ENCODE results near the gene GLYATL2. TPM values are rescaled to one million over a fixed set of nuclear protein-coding genes. Genes with fewer than 3 reads are reported as not detected.

The GLYATL2 gene
- total RNA-seq, 1 experiment from 2014 or later = not detected

GRCh38 chr11:58880625-58881024 lies 36.1 kb upstream of the GLYATL2 start:
- H3K27ac ChIP-seq (ENCODE audit: low read length) = no peak overlapping the region
- no peak for TF ChIP-seq SIN3A (IDR thresholded peaks at IDR 0.05; ENCODE audit: borderline replicate concordance, insufficient read depth, low read depth, low read length)
- TF ChIP-seq POLR2AphosphoS5 (IDR thresholded peaks at IDR 0.05; ENCODE audit: low read depth, low read length) = no peak
- TF ChIP-seq CTCF (IDR thresholded peaks at IDR 0.05) = no peak
- no peak for TF ChIP-seq TCF7L2 (IDR thresholded peaks at IDR 0.05; ENCODE audit: low read depth, low read length)
- TF ChIP-seq REST (IDR thresholded peaks at IDR 0.05; ENCODE audit: insufficient read depth in 1 of 2, low read depth in 2 of 2, low read length in 1 of 2) = no peak
- in situ Hi-C loops (cut with HindIII; ENCODE audit: low pct_unique_long_range_greater_than_20kb, low sequenced_read_pairs) = no loop called here
- no peak overlapping the region for H3K4me3 ChIP-seq (ENCODE audit: low read depth in 2 of 2, low read length in 2 of 2)
- H3K9me3 ChIP-seq (ENCODE audit: control insufficient read depth, insufficient read depth, low read depth, low read length) = no peaks in the 10 kb centered on the region
- DNase-seq (ENCODE audit: low read depth, low spot score) (no peak), ATAC-seq (no peak)
- no peaks in the 10 kb centered on the region for H3K36me3 ChIP-seq (ENCODE audit: control insufficient read depth, insufficient read depth, low read length)
- ChIA-PET CTCF (no interaction called here), POLR2A (no interaction called here)
- intact Hi-C loops (cut with micrococcal nuclease; ENCODE audit: unreplicated experiment) = no loop called here
- H3K4me1 ChIP-seq (ENCODE audit: control insufficient read depth, insufficient read depth, low read length) = no peaks in the 10 kb centered on the region
- no TSS peak for BruUV-seq (replicated peaks)
- no peaks in the 10 kb centered on the region for H3K27me3 ChIP-seq (ENCODE audit: control insufficient read depth, insufficient read depth, low read length)

- Histone ChIP-seq H3K36me3 (ENCODE audit: control insufficient read depth, insufficient read depth, low read length) (no peaks in the 10 kb centered on the region), H3K4me1 (ENCODE audit: control insufficient read depth, insufficient read depth, low read length) (no peaks in the 10 kb centered on the region), H3K27ac (ENCODE audit: low read length) (no peak overlapping the region), H3K27me3 (ENCODE audit: control insufficient read depth, insufficient read depth, low read length) (no peaks in the 10 kb centered on the region), H3K9me3 (ENCODE audit: control insufficient read depth, insufficient read depth, low read depth, low read length) (no peaks in the 10 kb centered on the region), H3K4me3 (ENCODE audit: low read depth in 2 of 2, low read length in 2 of 2) (no peak overlapping the region)
- TF ChIP-seq CTCF (IDR thresholded peaks at IDR 0.05) (no peak), SIN3A (IDR thresholded peaks at IDR 0.05; ENCODE audit: borderline replicate concordance, insufficient read depth, low read depth, low read length) (no peak), TCF7L2 (IDR thresholded peaks at IDR 0.05; ENCODE audit: low read depth, low read length) (no peak), REST (IDR thresholded peaks at IDR 0.05; ENCODE audit: insufficient read depth in 1 of 2, low read depth in 2 of 2, low read length in 1 of 2) (no peak), POLR2AphosphoS5 (IDR thresholded peaks at IDR 0.05; ENCODE audit: low read depth, low read length) (no peak)
- in situ Hi-C loops (cut with HindIII; ENCODE audit: low pct_unique_long_range_greater_than_20kb, low sequenced_read_pairs) = no loop called here
- DNase-seq (ENCODE audit: low read depth, low spot score) (no peak), ATAC-seq (no peak)
- intact Hi-C loops (cut with micrococcal nuclease; ENCODE audit: unreplicated experiment) = no loop called here
- BruUV-seq (replicated peaks) = no TSS peak
- ChIA-PET POLR2A (no interaction called here), CTCF (no interaction called here)
These were observed 35.7 kb upstream of the GLYATL2 start for GRCh38 chr11:58880166-58880565.
